K562 (cell line): Measurements from ENCODE around the gene CLSTN2. TPM values are rescaled to one million over a fixed set of nuclear protein-coding genes. Genes with fewer than 3 reads are reported as not detected.
A peak's percentile ranks its signal among the peaks of the same experiment; 100 is the strongest.

ENCODE experiments used
- ATAC-seq: fragments of 200-7000 bp; cut with Tn5 transposase; 3 replicates; pipeline ENCODE4 v1.9.1; 2020; ENCODE audit warnings: moderate library complexity
- BruUV-seq: library from RNA; stranded (reverse); fragments of 400-500 nt; replicated peaks from 2 replicates; lab custom pipeline; 2021; lab: Mats Ljungman, UMichigan
- CTCF ChIA-PET: fragments of 300-600 bp; formaldehyde crosslinking; extraction: SDS; loops from one replicate; lab custom pipeline; 2021; ENCODE audit warnings: low intra/inter-chr PET ratio; lab: Yijun Ruan, JAX
- POLR2A ChIA-PET: fragments of 300-600, 350-650 bp; sonication (Branson Sonifier 250); formaldehyde crosslinking; extraction: SDS; loops from one replicate; lab custom pipeline; 2021; ENCODE audit warnings: antibody characterized with exemption, inconsistent platforms; lab: Yijun Ruan, JAX
- DNase-seq, 4 experiments: peaks; one replicate each; pipeline versions ENCODE4 v3.0.0 to v3.0.0-alpha.2; 2011 to 2018; ENCODE audit warnings: low spot score in 3 of 4, mixed read lengths in 3 of 4; ENCODE audit errors: extremely low read depth in 1 of 4
- FAIRE-seq: peaks from 2 replicates; lab custom pipeline; 2011; peaks lifted over from hg19 to GRCh38; lab: Jason Lieb, UNC
- H2AFZ ChIP-seq: 2 replicates; pipeline ENCODE4 v1.6.0; 2011; ENCODE audit warnings: low read depth, low read length, control low read depth, inconsistent platforms
- H3K27ac ChIP-seq: fragments of 200-600 bp; 3 replicates; pipeline ENCODE4 v1.8.0; 2011; ENCODE audit warnings: low read depth, mild to moderate bottlenecking, control low read depth, inconsistent platforms, low read length, moderate library complexity, mixed read lengths; ENCODE audit errors: extremely low read depth
- H3K27me3 ChIP-seq, 2 experiments: fragments of 300-600 bp in 1 of 2; 2 replicates in 1 of 2; 3 replicates in 1 of 2; pipeline versions ENCODE4 v1.6.0 to v1.8.0; 2011; ENCODE audit warnings: inconsistent platforms in 2 of 2, low read length in 2 of 2, mild to moderate bottlenecking in 1 of 2, mixed read lengths in 1 of 2, moderate library complexity in 1 of 2; ENCODE audit not compliant: control insufficient read depth in 2 of 2, insufficient read depth in 2 of 2
- H3K36me3 ChIP-seq: fragments of 300-600 bp; 3 replicates; pipeline ENCODE4 v1.8.0; 2011; ENCODE audit warnings: mild to moderate bottlenecking, low read length, inconsistent platforms; ENCODE audit not compliant: control insufficient read depth, insufficient read depth
- H3K4me1 ChIP-seq, 2 experiments: fragments of 200-600 bp in 1 of 2; replicated peaks in 1 of 2; 2 replicates in 1 of 2; 3 replicates in 1 of 2; pipeline versions ENCODE4 v1.5.1 to v1.8.0; 2011; ENCODE audit warnings: inconsistent platforms in 2 of 2, low read length in 2 of 2, mild to moderate bottlenecking in 1 of 2, mixed read lengths in 1 of 2, moderate library complexity in 1 of 2; ENCODE audit not compliant: control insufficient read depth in 2 of 2, insufficient read depth in 2 of 2
- H3K4me2 ChIP-seq: 2 replicates; pipeline ENCODE4 v1.6.1; 2011; ENCODE audit warnings: low read length, control low read depth, inconsistent platforms, mixed read lengths; ENCODE audit not compliant: insufficient read depth
- H3K4me3 ChIP-seq: fragments of 200-600 bp; sonication (generic), shearing (Covaris generic); 2 replicates; pipeline ENCODE4 v1.5.1; 2016; ENCODE audit warnings: control low read depth, inconsistent platforms
- H3K79me2 ChIP-seq: fragments of 200-600 bp; 3 replicates; pipeline ENCODE4 v1.8.0; 2011; ENCODE audit warnings: low read length, inconsistent platforms; ENCODE audit not compliant: control insufficient read depth, insufficient read depth
- H3K9ac ChIP-seq, 2 experiments: 2 replicates each; pipeline versions ENCODE4 v1.6.0 to v1.6.1; 2011; ENCODE audit warnings: low read depth in 2 of 2, low read length in 2 of 2, control low read depth in 1 of 2, inconsistent platforms in 1 of 2, mild to moderate bottlenecking in 1 of 2, mixed read lengths in 1 of 2; ENCODE audit not compliant: insufficient read depth in 1 of 2
- H3K9me1 ChIP-seq: one replicate; pipeline ENCODE4 v1.6.0; 2011; ENCODE audit warnings: inconsistent platforms, mild to moderate bottlenecking, low read length, moderate library complexity; ENCODE audit not compliant: control insufficient read depth, insufficient read depth
- H3K9me3 ChIP-seq: replicated peaks from 2 replicates; pipeline ENCODE4 v1.5.1; 2011; ENCODE audit warnings: low read depth, low read length, inconsistent platforms; ENCODE audit not compliant: control insufficient read depth, insufficient read depth
- H4K20me1 ChIP-seq: replicated peaks from 2 replicates; pipeline ENCODE4 v1.6.1; 2011; ENCODE audit warnings: low read length, inconsistent platforms, mixed read lengths; ENCODE audit not compliant: control insufficient read depth, insufficient read depth
- BCOR ChIP-seq: fragments of 450-650 bp; IDR thresholded peaks from 2 replicates; pipeline ENCODE4 v1.6.1; 2016
- FUS ChIP-seq: fragments of 200-400 bp; formaldehyde crosslinking; optimal IDR thresholded peaks from 2 replicates; pipeline ENCODE3; 2017; ENCODE audit warnings: low read depth, low read length
- GTF2E2 ChIP-seq: fragments of 200-800 bp; sonication (Bioruptor generic); IDR thresholded peaks from 2 replicates; pipeline ENCODE4 v1.6.1; 2016; ENCODE audit warnings: missing genetic modification characterization, missing compliant biosample characterization
- PATZ1 ChIP-seq: fragments of 250-450 bp; sonication (Bioruptor Pico); IDR thresholded peaks from 2 replicates; pipeline ENCODE4 v1.5.0; 2020; ENCODE audit warnings: mild to moderate bottlenecking, borderline replicate concordance
- PRDM10 ChIP-seq: fragments of 450-650 bp; IDR thresholded peaks from 2 replicates; pipeline ENCODE4 v1.6.1; 2018; ENCODE audit not compliant: partially characterized antibody
- SRSF3 ChIP-seq: fragments of 200-400 bp; formaldehyde crosslinking; IDR thresholded peaks from 2 replicates; pipeline ENCODE4 v1.6.1; 2016; ENCODE audit warnings: mild to moderate bottlenecking, low read length, moderate library complexity; ENCODE audit not compliant: insufficient read depth
- TCF15 ChIP-seq: fragments of 250-450 bp; sonication (Bioruptor Pico); IDR thresholded peaks from 2 replicates; pipeline ENCODE4 v1.8.0; 2022; ENCODE audit warnings: moderate library complexity, mild to moderate bottlenecking, inconsistent platforms
- WGBS: fragments of 100-300 bp; shearing (Covaris generic); methylation state at CpG from one replicate; pipeline ENCODE4 v1.1.6; 2016; ENCODE audit warnings: low coverage, mixed read lengths; ENCODE audit not compliant: insufficient coverage; ENCODE audit errors: missing lambda C conversion rate; 5-methylcytosine and 5-hydroxymethylcytosine counted together
- in situ Hi-C: fragments of 300-500 bp; cut with MboI; formaldehyde crosslinking; loops from 4 replicates; pipeline ENCODE4 v1.15.0; 2018; ENCODE audit warnings: inconsistent platforms, mixed read lengths
- intact Hi-C: fragments of 100-400 bp; cut with micrococcal nuclease; formaldehyde crosslinking; loops from 2 replicates; pipeline ENCODE4 v1.14.2; 2022
- polyA plus RNA-seq, 8 experiments: library from polyadenylated mRNA; depleted of rRNA in 4 of 8; stranded (reverse) in 5 of 8; unstranded in 3 of 8; fragments of >200 nt; fragmentation: Nextera tagmentation in 2 of 8; fragmentation: Illumina TruSeq in 1 of 8; extraction: Ambion mirVana in 2 of 8; extraction: Trizol in 1 of 8; gene quantifications; 2 replicates each; pipeline versions ENCODE4 v1.2.1 to v1.2.3, GENCODE V29; 2011 to 2014; ENCODE audit warnings: inconsistent platforms in 1 of 8, missing spikeins in 1 of 8
- total RNA-seq, 7 experiments: library from RNA; depleted of rRNA in 6 of 7; stranded (reverse); fragments of >200 nt in 6 of 7; fragmentation: Illumina TruSeq in 2 of 7; extraction: Trizol in 2 of 7; gene quantifications; 2 replicates each; pipeline versions ENCODE4 v1.2.1 to v1.2.3, GENCODE V29; 2011 to 2021; ENCODE audit warnings: low replicate concordance in 1 of 7

The CLSTN2 gene
- total and polyA plus RNA-seq, 9 of the 15 experiments (the other 6 are each of a cell fraction or from before 2014, with no cell fraction given), result 0.02 to 0.04 (median 0.04) TPM; not detected in 6

- 0 out of 2 replicates have a peak, but pooled peaks have one; percentile 18 for TF ChIP-seq PATZ1 (CRISPR knock-in tag)
- no peak for TF ChIP-seq SRSF3
- TF ChIP-seq, all 486 proteins: peak for 1
- H3K79me2 ChIP-seq, result no peaks in the 10 kb centered on the region
- no TSS peak for BruUV-seq
- no peak overlapping the region for H3K9ac ChIP-seq
- no peak overlapping the region for H2AFZ ChIP-seq
- H4K20me1 ChIP-seq, result no peaks in the 10 kb centered on the region
- no peaks in the 10 kb centered on the region for H3K27me3 ChIP-seq
- DNase-seq, result no peak
- FAIRE-seq, result no peak
- H3K4me1 ChIP-seq, result no peaks in the 10 kb centered on the region; a peak in 2 of 5 replicates
- ChIA-PET POLR2A (no interaction called here), CTCF (no interaction called here)
- in situ Hi-C loops (no loop called here), intact Hi-C loops (no loop called here)
- WGBS, result 10% methylated on average over 7 of the region's 7 CpGs
- no peak overlapping the region for H3K4me3 ChIP-seq
- H3K9me3 ChIP-seq, result no peaks in the 10 kb centered on the region
- ATAC-seq, result no peak
- no peak overlapping the region for H3K27ac ChIP-seq
- H3K36me3 ChIP-seq, result no peaks in the 10 kb centered on the region
- H3K4me2 ChIP-seq, result no peak overlapping the region
- no peaks in the 10 kb centered on the region for H3K9me1 ChIP-seq
Observed at GRCh38 chr3:140164922-140165590, 230.1 kb downstream of the CLSTN2 start.

- Histone ChIP-seq H3K27ac (no peak overlapping the region), H3K9ac (no peak overlapping the region), H4K20me1 (no peaks in the 10 kb centered on the region), H2AFZ (no peak overlapping the region), H3K36me3 (no peaks in the 10 kb centered on the region), H3K9me3 (no peaks in the 10 kb centered on the region), H3K9me1 (no peaks in the 10 kb centered on the region), H3K27me3 (no peaks in the 10 kb centered on the region), H3K4me3 (no peak overlapping the region), H3K4me2 (no peak overlapping the region), H3K4me1 (no peaks in the 10 kb centered on the region; a peak in 2 of 5 replicates), H3K79me2 (no peaks in the 10 kb centered on the region)
- no TSS peak for BruUV-seq
- intact Hi-C loops, result no loop called here
- FAIRE-seq, result no peak
- CTCF ChIA-PET, result no interaction called here
- DNase-seq, result no peak
- POLR2A ChIA-PET, result no interaction called here
- no peak for ATAC-seq
- in situ Hi-C loops, result no loop called here
- TF ChIP-seq TCF15 (no peak), FUS (no peak), PRDM10 (no peak), GTF2E2 (tag) (no peak), BCOR (no peak)
Observed at GRCh38 chr3:140165781-140166180, 230.8 kb downstream of the CLSTN2 start.
